GM12801 (cell line): ENCODE data around the gene MPP7.

Experiments
- CTCF ChIP-seq: IDR thresholded peaks from one replicate; pipeline ENCODE4 v1.5.1; 2011; ENCODE audit warnings: control low read depth; ENCODE audit not compliant: insufficient read length; ENCODE audit errors: extremely low read depth

Gene MPP7

GRCh38 chr10:28316696-28317095 is 13.8 kb upstream of the MPP7 start:
- TF ChIP-seq CTCF = no peak

GRCh38 chr10:28315140-28315539 is 12.3 kb upstream of the MPP7 start:
- no peak for TF ChIP-seq CTCF

GRCh38 chr10:28314211-28314610 is 11.3 kb upstream of the MPP7 start:
- no peak for TF ChIP-seq CTCF

GRCh38 chr10:28312572-28312971 is 9.7 kb upstream of the MPP7 start:
- TF ChIP-seq CTCF = no peak

- no peak for TF ChIP-seq CTCF
These were observed 8.2 kb upstream of the MPP7 start for GRCh38 chr10:28311104-28311503.

- TF ChIP-seq CTCF = no peak
These were observed 4.4 kb upstream of the MPP7 start for GRCh38 chr10:28307267-28307666.

GRCh38 chr10:28305553-28305952 is 2.7 kb upstream of the MPP7 start:
- TF ChIP-seq CTCF = no peak

GRCh38 chr10:28304032-28304571 is 1.2 kb upstream of the MPP7 start:
- TF ChIP-seq CTCF = no peak
